ENCODE measurements around the gene ARID1B.

Gene ARID1B

DNA sequence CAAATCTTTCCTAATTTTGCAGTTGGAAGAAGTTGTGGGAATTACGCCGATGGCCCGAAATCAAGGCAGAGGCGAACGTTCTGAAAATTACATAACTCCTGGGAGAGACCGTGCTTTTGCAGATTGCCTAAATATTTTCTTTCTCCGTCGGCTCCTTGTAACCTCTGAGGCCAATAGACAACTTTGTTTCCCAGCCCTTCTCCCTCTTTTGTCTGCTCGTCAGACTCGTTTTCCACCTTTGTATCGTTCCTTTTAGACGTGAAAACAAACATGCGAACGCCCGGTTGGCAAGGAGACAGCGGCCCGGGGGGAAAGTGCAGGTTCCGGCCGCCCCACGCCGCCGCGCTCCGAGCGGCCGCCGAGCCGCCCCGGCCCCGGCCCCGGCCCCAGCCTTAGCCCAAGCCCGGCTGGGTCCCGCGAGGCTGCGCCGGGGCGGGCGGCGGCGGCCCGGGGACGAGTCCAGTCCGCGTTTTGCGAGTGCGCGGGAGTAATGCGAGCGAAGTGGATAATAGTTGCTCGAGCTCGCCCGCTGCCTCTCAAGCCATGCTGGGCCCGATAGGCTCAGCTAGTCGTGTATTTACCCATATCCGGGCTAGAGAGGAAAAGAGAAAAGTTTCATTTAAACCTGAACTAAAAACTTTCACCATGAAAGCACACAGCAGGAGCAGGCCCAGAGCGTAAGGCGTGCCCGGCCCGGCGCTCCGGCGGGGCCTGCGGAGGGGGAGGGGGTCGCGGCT, at the start of gene ARID1B:
ARID1B (plus strand) TSS at position 539 of the 737 bp plus-strand sequence. CDS start 303 bp downstream, outside the sequence.
- peak; percentile 59 for DNase-seq

GRCh38 chr6:156727715-156728385, 49.3 kb upstream of the ARID1B start:
- DNase-seq = no peak

DNA sequence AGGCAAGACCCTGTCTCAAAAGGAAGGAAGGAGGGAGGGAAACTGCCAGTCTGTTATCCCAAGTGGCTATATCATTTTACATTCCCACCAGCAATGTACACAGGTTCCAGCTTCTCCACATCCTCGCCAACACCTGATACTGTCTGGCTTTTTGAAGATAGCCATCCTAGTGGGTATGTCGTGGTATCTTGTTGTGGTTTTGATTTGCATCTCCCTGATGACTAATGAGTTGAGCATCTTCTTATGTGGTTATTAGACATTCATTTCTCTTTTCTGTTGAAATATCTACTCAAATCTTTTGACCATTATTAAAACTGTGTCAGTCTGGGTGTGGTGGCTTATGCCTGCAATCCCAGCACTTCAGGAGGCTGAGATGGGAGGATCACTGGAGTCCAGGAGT, 47.9 kb upstream of the ARID1B start:
- DNase-seq = no peak

GRCh38 chr6:156731396-156731795, 45.8 kb upstream of the ARID1B start:
- peak; percentile 46 for DNase-seq

DNA sequence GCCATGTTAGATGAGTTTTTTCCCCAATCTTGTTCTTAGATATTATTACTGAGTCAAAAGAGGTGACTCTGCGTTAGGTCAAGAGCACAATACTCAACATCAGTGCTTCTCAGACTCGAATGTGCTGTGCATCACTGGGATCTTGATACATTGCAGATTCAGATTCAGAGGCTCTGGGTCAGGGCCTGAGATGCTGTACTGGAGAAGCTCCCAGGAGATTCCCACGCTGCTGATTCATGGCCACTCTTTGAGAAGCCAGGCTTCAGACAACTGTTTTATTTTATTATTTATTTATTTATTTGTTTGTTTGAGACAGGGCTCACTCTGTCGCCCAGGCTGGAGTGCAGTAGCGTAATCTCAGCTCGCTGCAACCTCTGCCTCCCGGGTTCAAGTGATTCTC, 41.4 kb upstream of the ARID1B start:
- no peak for DNase-seq

- DNase-seq = no peak
These were observed 36.6 kb upstream of the ARID1B start for GRCh38 chr6:156740604-156741003.

- DNase-seq = no peak
These were observed 35.7 kb upstream of the ARID1B start for GRCh38 chr6:156741287-156742073.

DNA sequence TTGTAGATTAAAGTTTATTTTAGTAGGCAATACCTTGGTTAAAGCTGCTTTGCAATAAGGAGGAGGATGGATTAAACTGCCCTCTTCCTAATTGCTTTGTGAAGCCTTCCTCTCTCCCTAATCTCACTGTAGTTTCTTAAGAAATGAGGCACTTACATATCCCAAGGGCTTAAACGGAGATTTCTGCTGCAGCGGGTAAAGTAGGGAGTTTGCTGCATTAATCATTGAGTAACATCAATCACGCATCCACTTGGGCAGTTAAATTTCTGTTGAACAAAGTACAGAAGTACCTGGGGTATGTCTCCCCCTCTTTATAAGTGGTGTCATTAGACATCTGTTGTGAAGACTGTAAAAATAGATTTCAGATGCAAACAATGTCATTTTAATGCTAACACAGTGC, 29.5 kb upstream of the ARID1B start:
- DNase-seq = no peak

DNA sequence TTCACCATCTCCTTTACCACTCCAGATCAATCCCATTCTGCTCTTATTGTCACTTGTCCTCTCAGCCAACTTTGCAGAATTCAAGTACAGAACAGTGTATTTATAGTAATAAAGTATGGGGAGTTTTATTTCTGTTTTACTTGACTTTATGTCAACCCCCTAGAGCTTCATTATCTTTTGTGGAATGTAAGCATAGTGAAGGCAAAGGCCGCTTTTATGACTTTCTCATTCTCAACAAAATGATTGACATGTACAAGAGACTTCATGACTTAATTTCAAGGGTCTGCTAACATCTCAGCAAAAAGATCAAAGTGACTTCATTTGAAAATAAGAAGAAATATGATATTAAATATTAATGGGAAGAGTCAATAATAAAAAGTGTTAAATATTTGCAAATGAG, 28.7 kb upstream of the ARID1B start:
- DNase-seq = no peak

DNA sequence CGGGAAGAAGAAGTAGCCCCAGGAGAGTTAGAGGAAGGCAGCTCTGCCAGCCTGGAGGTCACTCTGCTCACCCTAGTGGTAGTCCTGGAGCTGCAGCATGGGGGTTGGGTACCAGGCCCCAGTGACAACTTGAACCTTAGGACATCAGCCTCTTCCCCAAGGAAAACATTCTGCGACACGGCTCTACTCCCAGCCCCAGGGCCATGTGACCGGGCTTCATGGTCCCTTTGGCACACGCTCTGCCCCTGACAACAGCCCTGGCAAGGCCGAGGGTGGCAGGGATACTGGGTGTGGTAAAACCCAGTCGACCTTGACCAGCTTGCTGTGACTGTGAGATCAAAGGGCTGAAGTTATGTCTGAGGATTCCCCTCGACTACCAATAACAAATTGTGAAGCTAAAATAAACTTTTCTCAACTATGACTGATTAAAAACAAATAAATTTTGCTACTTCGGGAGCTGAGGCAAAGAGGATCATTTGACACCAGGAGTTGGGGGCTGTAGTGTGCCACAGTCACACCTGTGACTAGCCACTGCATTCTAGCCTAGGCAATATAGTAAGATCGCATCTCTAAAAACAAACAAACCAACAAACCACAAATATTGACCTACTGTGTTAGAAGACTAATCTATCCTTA, 24.4 kb upstream of the ARID1B start:
- DNase-seq = no peak

DNA sequence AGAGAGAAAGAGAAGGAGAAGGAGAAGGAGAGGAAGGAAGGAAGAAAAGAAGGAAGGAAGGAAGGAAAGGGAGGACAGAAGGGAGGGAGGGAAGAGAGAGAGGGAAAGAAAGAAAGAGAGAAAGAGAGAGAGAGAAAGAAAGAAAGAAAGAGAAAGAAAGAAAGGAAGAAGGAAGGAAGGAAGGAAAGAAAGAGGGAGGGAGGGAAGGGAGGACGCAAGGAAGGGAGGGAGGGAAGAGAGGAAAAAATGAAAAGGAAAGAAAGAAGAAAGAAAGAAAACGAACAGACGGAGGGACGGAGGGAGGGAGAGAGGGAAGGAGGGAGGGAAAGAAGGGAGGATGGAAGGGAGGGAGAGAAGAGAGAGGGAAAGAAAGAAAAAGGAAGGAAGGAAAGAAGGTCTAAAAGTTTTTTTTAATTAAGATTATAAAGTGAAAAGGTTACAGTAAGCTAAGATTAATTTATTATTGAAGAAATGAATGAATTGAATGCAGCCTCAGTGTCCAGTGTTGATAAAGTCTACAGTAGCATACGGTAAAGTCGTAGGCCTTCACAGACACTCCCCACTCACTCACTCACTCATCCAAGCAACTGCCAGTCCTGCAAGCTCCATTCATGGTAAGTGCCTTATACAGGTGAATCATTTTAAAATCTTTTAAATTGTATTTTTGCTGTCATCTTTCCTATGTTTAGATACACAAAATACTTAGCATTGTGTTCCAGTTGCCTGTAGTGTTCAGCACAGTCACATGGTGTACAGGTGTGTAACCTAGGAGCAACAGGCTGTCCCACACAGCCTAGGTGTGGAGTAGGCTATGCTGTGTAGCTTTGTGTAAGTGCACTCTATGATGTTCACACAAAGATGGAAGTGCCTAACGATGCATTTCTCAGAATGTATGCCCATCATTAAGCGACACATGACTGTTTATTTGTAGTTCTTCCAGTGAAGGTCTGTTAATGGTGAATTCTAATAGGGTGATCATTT, 20.3 kb upstream of the ARID1B start:
- DNase-seq = no peak

- DNase-seq = no peak
These were observed 19.3 kb upstream of the ARID1B start for GRCh38 chr6:156757849-156758248.

DNA sequence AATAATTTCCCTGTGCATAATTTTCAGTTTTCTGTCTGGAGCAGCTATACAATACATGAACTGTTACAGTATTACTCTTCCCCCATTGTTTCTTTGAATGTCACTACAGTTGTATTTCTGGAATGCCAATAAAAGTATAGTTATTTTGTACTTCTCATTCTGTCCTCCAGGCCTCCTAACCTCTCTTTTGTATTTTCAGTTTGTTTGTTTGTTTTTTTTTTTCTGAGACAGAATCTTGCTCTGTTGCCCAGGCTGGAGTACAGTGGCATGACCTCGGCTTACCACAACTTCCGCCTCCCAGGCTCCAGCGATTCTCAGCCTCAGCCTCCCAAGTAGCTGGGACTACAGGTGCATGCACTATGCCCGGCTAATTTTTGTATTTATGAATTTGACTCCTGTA, 16.8 kb upstream of the ARID1B start:
- no peak for DNase-seq

DNA sequence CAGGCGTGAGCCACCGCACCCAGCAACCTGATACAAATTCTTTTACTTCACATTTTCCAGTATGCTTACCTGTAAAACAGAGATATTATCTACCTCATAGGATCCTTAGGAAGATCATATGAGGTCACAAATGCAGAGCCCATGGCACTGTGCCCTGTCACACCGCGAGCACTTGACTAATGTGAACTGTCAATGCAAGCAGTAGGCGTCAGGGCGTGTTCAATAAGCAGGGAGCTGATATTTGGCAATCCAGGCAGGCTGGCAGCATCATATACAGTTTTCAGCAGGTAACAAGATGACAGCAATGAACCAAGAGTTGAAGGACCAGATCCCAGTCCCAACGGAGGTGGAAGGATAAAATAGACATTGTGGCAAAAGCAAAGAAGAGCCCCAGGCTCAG, 14.6 kb upstream of the ARID1B start:
- DNase-seq = no peak

DNA sequence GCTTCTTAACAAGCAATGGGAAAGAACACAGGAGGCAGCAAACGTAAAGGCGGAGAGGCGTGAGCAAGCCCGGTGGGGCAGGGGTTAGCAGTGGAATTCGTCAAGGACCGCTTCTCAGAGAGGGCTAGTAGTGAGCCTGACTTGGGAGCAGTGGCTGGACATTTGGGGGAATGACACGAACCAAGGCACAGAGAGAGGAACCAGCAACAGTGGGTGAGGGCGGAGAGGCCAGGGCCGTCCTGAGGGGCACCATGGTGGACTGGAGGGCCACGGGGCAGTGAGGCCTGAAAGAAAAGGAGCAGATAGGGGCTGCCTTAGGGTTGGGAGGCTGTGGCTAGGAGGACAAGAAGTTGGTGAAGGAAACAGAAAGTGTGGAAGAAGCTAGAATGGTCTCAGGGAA, 12.1 kb upstream of the ARID1B start:
- no peak for DNase-seq

GRCh38 chr6:156767603-156768467, 9.3 kb upstream of the ARID1B start:
- peak; percentile 40 for DNase-seq

- DNase-seq = no peak
These were observed 6.1 kb upstream of the ARID1B start for GRCh38 chr6:156771047-156771446.

DNA sequence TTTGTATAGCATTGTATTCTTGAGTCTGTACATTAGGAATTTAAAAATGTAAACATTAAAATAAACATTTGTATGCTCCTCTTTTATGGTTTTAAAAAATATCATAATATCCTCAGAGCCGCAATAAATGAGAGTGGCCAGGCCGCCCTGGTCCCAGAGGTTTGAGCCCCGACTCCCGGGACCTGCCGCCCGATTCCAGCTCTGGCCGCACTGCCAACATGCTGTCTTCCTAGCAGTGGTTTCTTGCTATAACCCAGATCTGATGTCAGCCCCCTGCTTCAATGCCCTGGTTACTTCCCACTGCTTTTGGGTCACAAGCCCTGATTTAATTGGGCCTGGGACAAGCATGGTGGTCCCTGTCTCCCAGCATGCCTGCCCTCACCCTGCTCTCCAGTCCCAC, 5.4 kb upstream of the ARID1B start:
- no peak for DNase-seq

GRCh38 chr6:156773476-156773875, 3.7 kb upstream of the ARID1B start:
- no peak for DNase-seq

DNA sequence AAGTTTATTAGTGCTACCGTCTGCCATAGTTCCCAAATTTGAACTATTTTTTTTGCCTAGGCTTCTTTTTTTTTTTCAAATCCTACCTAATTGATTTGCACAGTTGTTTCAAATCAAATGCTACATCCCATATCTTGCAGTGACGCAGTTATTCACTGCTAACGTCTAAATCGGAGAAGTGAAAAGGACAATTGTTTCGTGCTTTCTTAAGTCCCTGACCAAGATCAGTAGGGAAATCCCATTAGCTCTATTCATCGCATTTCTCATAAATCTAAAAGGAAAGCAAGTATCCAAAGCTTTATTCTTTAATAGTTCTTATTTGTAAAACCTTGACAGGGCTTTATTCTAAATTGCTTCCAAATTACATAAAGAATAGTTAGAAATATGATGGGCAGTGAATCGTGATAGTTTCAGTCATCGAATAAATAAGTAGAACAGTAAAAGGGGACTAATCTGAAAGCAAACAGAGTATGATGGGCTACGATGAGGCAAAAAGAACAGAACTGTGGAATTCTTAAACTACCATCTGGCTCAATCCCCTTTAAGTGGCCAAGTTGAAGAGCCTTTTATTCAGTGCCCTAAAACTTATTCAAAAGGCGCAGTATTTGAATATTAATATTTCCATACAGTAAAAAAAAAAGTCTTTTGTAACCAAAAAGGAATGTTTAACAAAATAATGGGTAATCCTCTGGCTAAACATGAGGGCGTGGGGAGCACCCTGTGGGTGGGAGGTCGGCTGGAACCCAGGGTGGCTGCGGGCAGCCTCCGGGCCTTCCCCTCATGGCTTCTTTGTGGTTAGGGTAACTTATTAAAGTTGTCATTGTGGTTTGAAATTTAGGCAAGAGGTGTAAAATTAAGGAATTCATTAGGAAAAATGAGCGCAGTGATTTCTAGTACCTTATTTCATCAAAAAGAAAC, 3.0 kb upstream of the ARID1B start:
- DNase-seq = peak; percentile 4
